Stimulated activated naive CD4-positive, alpha-beta T cell treated with Interleukin-2 at 50 U/mL for 16 hours (primary cell): ENCODE measurements around the gene NONO.
A peak's percentile ranks its signal among the peaks of the same experiment; 100 is the strongest.
"Not testable (repeated sequence)": the region's sequence is repeated elsewhere in the genome, so short reads cannot be mapped to it uniquely, and the experiment has no call there.

Experiments used
- DNase-seq: peaks from one replicate; lab custom pipeline; 2025; lab: John Stamatoyannopoulos, UW

Gene NONO, protein sequence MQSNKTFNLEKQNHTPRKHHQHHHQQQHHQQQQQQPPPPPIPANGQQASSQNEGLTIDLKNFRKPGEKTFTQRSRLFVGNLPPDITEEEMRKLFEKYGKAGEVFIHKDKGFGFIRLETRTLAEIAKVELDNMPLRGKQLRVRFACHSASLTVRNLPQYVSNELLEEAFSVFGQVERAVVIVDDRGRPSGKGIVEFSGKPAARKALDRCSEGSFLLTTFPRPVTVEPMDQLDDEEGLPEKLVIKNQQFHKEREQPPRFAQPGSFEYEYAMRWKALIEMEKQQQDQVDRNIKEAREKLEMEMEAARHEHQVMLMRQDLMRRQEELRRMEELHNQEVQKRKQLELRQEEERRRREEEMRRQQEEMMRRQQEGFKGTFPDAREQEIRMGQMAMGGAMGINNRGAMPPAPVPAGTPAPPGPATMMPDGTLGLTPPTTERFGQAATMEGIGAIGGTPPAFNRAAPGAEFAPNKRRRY

DNA sequence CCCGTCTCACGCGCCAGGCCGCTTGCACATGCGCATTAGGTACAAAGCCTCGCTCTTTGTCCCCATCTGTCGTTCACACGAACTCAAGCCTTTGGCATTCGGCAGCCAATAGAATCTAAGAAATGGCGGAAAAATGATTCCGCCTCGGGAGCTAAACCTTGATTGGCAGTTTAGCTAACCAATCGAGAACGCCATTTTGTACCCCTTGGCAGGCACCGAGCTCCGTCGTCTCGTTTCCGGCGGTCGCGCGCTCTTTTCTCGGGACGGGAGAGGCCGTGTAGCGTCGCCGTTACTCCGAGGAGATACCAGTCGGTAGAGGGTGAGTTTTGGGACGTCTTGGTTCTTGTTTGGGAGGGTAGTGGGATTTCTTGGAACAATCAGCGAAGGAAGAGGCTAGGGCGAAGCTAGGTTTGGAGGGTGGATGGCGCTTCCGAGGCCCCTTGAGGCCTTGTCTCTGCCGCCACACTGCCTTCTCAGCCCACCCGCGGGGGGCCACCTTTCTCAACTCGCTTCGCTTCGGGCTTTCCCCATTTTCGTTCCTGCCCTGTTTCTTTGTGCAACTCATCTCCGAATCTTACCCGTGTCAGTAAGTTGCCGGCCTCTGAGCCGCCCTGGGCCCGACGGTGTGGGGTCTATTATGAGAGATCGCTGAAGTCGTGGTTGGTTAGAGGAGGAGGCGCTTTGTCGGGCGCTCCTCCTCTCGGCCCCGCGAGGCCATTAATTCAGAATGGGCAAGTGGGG is at the start of gene NONO:
Gene NONO, plus strand, starts transcription at position 233 of the 741 bp plus-strand sequence. CDS start 7,003 bp downstream, outside the sequence.
- peak; percentile 78 for DNase-seq

DNA sequence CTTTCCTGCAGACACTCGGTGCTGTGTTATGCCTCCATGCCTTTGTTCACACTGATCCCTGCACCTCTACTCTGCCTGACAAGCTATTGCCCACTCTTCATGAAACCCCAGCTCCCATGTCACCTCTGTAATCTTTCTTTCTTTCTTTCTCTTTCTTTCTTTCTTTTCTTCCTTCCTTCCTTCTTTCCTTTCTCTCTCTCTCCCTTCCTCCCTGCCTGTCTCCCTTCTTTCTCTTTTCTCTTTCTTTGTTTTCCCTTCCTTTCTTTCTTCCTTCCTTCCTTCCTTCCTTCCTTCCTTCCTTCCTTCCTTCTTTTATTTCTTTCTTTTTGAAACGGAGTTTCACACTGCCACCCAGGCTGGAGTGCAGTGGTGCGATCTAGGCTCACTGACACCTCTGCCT is 48.0 kb upstream of the NONO start:
- DNase-seq: no peak

DNA sequence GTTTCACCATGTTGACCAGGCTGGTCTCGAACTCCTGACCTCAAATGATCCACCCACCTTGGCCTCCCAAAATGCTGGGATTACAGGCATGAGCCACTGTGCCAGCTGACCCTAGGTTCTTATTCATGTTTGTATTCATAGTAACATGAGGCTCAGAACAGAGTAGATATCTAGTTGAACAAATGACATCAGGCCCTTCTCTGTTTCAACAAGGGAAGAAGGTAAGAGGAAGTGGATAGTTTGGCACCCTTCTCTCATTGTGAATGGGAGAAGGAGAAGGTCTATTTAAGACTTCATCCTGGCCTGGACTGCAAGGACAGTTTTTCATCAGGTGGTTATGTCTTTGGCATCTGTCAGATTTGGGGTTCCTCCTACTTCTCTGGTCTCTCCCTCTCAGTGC is 46.6 kb upstream of the NONO start:
- no peak for DNase-seq

DNA sequence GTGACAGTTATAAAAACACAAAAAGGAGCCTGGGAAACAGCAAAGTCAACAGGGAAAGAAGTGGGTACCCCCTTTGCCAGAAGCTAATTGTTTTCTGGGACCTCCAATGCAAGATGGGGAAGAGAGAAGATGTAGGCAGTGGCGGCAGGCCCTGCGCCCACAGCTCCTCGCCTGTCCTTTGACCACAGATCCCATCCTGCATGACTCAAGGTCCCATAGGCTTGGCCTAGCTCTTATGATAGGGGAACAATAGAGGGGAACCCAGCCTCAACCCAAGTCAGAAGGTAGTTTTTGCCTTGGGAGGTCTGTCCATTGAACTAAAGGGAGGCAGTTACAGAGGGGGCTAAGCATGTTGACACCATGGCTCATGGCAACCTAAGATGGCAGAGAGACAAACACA is 43.7 kb upstream of the NONO start:
- DNase-seq: no peak

DNA sequence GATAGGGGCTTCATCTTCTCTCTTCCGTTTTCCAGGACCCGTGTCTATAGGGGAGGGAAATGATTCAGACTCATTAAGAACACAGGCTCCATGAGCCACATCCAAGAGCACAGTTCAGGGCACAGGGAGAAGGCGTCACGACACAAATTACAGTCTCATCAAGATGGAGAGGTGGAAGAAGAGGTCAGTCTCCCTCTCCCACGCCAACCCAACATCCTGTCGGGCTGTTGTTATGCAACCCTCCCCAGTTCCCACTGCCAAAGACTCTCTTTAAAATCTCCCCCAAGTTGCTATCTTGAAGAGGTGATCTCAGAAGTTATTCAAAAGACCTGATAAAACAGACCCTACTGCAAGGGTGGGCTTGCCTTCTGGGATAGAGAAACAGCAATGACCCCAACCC is 42.1 kb upstream of the NONO start:
- no peak for DNase-seq

DNA sequence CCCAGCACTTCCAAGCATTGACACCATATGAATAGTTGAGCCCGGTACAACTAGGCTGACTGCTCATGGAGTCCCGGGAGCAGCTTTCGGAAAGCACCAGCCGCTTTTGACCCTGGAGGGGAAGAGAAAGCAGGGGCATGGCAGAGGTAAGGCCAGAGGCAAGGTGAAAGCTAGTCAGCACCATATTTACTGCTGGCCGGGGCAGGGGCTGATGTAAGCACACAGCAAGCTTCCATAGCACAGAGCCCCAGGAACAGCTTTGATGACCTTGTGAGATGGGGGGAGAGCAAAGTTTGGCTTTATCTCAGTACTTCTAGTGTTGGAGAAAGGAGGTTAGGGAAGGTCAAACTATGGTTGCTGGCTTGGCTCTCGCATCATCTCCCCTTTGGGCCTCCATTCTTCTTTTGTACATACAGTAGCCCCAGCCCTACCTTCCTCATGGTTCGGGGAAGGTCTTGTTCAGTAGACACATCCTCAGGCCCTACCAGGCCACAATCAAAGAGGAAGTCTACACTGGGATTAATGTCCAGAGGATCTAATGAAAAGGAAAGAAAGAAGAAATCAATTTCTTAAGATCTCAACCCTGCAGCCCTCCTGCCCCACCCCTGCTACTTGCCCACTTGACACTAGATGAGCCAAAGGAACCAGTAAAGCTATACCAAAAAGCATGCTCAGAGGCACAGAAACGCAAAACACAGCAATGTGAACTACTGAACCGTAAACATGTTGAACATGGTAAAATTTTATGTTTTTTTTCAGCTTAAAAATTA is 38.9 kb upstream of the NONO start:
- DNase-seq: no peak

DNA sequence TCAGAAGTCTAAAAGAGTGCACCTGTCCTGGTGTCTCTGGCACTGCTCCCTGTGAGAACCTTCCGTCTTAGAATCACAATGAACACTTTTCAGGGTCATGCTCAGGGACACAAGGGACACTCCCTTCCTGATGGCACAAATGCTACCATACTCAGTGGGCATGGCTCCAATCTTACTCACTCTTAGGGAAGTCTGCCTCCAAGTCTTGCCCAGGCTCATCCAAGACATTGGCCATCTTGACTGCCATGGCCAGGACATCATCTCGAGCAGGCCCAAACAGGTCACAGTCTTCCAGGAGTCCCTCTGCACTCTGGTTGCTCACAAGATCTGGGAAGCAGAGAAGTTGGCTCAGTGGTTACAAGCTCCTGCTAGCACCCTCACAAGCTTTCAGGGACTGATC is 38.3 kb upstream of the NONO start:
- no peak for DNase-seq

DNA sequence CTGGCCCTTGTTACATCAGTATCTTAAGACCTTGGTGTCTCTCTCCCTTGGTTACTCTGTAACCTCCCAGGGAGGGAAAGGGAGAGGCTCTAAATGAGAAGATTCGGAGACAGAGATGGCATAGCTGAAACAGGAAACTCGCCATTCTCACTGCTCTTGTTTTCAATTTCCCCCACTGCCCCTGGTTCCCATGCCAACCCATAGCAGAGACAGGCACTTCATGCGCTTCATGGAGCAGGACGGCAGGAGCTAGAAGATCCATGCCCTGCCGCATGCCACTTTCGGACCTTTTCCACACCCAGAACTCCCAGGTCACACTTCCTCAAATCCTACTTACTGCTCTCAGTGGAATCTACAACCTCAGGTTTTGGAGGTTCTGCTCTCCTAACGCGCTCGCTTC is 32.6 kb upstream of the NONO start:
- DNase-seq: no peak

DNA sequence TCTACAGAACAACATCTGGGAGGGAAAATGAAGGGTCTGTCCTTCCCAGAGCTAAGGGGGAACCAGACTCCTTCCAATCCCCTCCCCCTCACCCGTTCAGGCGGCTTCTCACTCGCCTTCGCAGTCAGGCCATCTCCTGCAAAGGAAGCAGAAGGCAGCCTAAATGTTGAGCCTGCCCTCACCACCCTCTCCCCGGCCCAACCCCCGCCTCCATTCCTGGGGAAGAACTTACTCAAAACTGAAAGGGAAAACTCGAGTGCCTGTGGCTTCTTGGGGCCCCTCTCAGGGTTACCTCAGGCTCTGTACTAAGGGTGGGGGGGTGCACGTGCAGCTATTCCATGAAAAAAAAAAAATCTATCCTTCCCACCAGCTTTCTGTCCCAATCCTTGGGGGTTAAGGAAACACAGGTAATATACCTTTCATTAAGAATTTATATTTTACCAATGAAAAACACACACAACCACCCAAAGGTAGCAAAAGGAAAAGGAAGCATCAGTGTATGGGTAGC is 31.9 kb upstream of the NONO start:
- peak; percentile 19 for DNase-seq

DNA sequence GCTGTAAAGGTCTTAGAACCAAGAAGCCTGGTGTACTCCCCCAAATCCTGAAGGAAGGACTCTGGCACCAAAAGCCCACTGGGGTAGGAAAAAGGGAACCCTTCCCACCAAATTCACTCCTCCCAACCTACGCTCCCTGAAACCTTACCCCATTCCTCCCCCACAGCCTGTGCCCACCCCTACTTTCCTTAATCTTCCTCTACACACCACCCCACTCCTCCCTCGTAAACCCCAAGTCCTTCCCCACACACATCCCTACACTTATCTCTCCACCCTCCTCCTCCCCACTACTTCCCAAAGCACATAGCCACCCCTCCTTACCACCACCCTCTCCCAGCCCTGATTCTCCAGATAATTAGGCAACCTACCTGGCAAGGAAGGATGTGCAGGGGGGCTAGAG is 31.2 kb upstream of the NONO start:
- no peak for DNase-seq

DNA sequence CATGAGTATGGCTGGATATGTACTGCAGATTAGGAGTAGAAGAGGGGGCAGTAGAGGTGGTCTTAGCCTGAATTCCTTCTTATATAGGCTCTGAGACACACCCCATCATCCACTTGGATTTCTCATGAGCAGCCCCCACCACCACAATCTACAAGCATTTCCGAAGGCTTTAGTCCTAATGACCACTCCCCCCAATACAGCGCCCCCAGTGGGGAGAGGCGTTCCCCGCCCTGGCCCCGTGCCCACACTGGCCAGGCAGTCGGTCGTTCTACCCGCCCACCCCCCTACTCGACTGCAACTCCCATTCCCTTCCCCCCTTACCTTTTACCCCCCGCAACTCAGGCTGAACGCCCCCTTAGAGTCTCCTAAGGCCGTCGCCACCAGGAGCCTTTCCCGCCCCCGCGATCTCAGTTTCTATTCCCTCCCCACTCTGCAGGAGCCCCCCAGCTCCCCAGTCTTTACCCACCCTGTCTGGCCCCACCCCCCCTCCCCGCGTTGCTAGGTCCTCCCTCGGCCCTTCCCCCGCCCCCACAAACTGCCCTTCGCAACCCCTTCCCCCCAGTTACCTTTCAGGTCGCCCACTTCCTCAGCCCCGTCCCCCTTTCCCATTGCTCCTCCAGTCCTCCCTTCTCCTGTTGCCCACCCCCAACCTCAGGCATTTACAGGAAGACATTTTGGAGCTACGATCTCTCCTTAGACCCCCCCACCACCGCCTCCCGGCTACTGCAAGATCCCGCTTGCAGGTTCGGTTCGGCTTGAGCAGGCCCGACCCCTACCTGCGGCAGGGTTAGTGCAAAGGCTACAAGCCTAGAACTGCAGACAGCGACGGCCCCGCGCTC is 30.0 kb upstream of the NONO start:
- DNase-seq: peak; percentile 7

DNA sequence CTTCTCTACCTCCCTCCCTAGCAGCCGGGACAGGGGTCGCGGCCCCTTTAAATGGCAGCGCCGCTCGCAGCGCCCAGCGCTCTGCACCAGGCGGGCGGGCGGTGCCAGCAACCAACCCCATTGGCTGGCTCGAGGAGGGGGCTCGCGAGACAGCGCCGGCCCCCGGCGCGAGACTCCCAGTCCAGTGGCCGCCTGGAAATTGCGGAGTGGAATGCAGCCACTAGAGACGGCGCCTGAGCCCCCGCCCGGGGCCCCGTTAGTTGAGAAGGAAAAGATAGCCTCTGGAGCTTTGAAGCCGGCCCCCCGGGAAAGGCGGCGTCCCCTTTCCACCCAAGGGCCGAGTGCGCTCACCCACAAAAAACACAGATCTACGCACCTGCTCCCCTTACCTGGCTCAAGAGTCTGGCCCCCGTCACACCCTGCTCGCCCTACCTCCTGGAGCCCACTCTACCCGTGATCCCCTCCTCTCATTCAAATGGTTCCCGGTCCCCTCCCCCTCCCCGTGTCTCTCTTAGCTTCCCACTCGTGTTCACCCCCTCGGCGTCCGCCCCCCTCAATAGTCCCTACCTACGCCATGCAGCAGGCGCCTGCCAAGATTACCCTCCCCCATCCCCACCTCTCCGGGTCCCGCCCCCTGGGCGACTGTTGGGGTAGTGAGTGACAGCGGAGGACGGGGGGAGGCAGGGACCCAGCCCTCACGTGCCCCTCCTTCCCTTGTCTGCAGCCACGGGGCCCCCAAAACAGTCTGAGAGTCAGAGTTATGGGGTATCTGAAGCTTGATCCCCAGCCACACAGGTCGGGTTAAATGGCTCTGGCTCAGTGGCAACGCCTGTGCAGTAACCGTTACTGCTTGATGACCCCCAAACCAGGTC is 29.1 kb upstream of the NONO start, which contains the start of gene ZMYM3:
Gene ZMYM3, minus strand, starts transcription at position 49 of the 872 bp plus-strand sequence. CDS start 885 bp downstream, outside the sequence.
- DNase-seq: peak; percentile 75

DNA sequence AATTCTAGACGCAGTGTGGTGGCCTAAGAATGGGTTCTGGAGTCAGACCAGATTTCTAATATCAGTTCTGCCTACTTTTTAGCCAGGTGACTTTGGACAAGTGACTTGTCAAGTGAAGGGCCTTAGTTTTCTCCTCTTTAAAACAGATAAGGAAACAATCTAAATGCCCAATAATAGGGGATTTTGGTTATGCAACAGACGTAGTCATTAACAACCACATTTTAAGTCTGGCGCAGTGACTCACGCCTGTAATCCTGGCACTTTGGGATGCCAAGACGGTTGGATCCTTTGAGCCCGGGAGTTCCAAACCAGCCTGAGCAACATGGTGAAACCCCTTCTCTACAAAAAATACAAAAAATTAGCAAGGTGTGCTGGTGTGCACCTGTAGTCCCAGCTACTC is 27.4 kb upstream of the NONO start:
- no peak for DNase-seq

DNA sequence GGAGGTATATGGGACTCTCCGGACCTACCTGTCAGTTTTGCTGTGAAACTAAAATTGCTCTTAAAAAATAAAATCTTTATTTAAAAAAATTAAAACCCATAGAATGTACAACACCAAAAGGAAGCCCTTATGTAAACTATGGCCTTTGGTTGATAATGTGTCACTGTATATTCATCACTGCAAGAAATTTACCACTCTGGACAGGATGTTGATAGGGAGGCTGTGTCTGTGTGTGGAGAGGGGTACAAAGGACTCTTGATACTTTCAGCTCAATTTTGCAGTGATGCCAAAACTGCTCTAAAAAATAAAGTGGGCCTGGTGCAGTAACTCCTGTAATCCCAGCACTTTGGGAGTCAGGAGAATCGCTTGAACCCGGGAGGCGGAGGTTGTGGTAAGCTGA is 26.6 kb upstream of the NONO start:
- no peak for DNase-seq

DNA sequence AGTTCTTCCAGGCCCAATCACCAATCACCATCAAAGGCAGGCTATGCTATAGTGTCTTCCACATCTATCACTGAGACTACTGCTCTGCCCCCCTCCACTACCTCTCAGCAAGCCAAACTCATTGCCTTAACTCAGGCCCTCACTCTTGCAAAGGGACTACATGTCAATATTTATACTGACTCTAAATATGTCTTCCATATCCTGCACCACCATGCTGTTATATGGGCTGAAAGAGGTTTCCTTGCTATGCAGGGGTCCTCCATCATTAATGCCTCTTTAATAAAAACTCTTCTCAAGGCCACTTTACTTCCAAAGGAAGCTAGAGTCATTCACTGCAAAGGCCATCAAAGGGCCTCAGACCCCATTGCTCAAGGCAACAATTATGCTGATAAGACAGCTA is 14.8 kb upstream of the NONO start:
- not testable (repeated sequence) for DNase-seq

DNA sequence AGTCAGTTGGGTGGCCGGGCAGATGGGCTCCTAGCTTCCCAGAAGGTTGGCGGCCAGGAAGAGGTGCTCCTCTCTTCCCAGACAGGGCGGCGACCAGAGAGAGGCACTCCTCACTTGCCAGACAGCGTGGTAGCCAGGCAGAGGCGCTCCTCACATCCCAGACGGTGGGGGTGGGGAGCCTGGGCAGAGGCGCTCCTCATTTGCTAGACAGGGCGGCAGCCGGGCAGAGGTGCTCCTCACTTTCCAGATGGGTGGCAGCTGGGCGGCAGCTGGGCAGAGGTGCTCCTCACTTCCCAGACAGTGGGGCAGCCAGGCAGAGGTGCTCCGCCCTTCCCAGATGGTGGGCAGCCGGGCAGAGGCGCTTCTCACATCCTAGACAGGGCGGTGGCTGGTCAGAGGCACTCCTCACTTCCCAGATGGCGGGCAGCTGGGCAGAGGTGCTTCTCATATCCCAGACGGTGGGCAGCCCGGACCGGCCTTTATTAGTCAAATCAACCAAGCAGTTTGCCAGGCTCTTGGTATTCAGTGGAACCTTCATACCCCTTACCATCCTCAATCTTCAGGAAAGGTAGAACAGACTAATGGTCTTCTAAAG is 13.5 kb upstream of the NONO start:
- no peak for DNase-seq

DNA sequence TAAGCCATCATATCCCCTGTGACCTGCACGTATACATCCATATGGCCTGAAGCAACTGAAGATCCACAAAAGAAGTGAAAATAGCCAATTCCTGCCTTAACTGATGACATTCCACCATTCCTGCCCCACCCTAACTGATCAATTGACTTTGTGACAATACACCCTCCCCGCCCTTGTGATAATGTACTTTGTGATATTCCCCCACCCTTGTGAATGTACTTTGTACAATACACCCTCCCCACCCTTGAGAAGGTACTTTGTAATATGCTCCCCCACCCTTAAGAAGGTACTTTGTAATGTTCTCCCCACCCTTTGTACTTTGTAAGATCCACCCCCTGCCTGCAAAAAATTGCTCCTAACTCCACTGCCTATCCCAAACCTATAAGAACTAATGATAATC is 11.1 kb upstream of the NONO start:
- not testable (repeated sequence) for DNase-seq

DNA sequence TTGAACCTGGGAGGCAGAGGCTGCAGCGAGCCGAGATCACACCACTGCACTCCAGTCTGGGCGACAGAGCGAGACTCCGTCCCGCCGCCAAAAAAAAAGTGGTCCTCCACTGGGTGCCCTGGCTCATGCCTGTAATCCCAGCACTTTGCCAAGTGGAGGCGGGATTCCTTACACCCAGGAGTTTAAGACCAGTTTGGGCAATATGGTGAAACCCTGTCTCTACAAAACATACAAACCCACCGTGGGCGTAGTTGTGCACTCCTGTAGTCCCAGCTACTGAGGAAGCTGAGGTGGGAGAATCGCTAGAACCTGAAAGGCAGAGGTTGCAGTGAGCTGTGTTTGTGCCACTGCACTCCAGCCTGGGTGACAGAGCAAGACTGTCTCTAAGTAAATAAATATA is 2.1 kb upstream of the NONO start:
- not testable (repeated sequence) for DNase-seq

DNA sequence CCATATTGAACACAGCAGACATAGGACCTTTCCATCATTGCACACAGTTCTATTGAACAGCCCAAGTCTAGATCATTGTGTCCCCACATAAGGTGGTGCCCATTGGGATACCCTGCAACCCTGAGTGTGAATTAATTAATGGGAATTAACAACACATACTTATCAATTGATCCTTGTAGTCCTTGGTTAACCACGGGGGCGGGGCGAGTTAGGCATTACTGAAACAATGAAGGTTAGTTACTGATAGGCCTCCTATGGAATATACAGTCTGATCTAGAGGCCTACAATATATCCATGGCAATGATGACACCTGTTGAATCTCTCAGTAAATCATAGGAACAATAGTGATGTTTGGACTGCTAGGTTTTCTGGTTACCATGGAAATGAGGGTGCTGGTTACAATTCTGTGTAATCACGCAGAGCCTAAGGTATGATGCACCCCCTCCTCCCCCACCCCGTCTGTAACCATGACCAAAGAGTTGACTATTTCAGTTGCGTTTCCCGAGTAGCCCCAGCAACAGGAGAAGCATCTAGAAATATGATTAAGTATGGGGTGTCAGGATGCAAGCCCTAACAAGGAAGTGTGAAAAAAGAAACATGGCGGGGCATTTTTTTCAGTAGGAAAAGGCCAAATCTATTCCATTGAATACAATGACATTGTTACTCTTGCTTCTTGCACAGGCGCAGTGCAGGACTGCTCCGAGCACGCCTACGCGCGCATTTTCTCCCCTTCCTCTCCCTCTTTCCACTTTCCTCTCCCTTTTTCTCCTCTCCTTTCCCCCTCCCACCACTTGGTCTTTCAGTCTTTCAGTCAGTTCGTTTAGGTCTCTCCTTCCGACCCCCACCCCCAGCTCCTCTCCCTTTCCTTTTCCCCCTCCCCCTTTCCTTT is 677 bp upstream of the NONO start:
- DNase-seq: peak; percentile 64
